SU-DHL-6 (cell line): Measurements from ENCODE around the gene CENPF.

Experiments used
- H2AFZ ChIP-seq: fragments of 200-600 bp; sonication (generic); 2 replicates; pipeline ENCODE4 v1.6.1; 2014; ENCODE audit warnings: low read depth, mild to moderate bottlenecking, moderate library complexity, mixed read lengths, antibody characterized with exemption, low read length; ENCODE audit not compliant: severe bottlenecking
- H3F3A ChIP-seq: fragments of 200-600 bp; shearing (Covaris generic); 2 replicates; pipeline ENCODE4 v1.6.0; 2016; ENCODE audit warnings: antibody characterized with exemption, mild to moderate bottlenecking; ENCODE audit not compliant: insufficient read depth
- H3K27ac ChIP-seq: fragments of 200-600 bp; sonication (generic); 2 replicates; pipeline ENCODE4 v1.5.1; 2016; ENCODE audit warnings: low read depth, mild to moderate bottlenecking, low read length, moderate library complexity, mixed read lengths
- H3K27me3 ChIP-seq: fragments of 200-600 bp; sonication (generic), shearing (Covaris generic); 2 replicates; pipeline ENCODE4 v1.6.0; 2014; ENCODE audit warnings: mild to moderate bottlenecking, low read length
- H3K36me3 ChIP-seq: fragments of 200-600 bp; sonication (generic); 2 replicates; pipeline ENCODE4 v1.6.1; 2014; ENCODE audit warnings: mild to moderate bottlenecking, low read length, mixed read lengths
- H3K4me2 ChIP-seq: fragments of 300-600, 200-600 bp; shearing (Covaris generic), sonication (generic); 2 replicates; pipeline ENCODE4 v1.6.0; 2014; ENCODE audit warnings: low read length, low read depth, mild to moderate bottlenecking; ENCODE audit not compliant: poor library complexity, severe bottlenecking
- H3K4me3 ChIP-seq: fragments of 200-600 bp; sonication (generic); 2 replicates; pipeline ENCODE4 v1.5.1; 2014; ENCODE audit warnings: antibody characterized with exemption, low read length, mild to moderate bottlenecking, mixed read lengths; ENCODE audit not compliant: insufficient read depth, poor library complexity, severe bottlenecking
- H3K79me2 ChIP-seq: fragments of 200-600 bp; sonication (generic); 2 replicates; pipeline ENCODE4 v1.6.1; 2014; ENCODE audit warnings: mild to moderate bottlenecking, low read length, moderate library complexity; ENCODE audit not compliant: insufficient read depth
- H3K9ac ChIP-seq: fragments of 200-600 bp; sonication (generic); 2 replicates; pipeline ENCODE4 v1.7.0; 2014; ENCODE audit warnings: mild to moderate bottlenecking, low read length
- H3K9me2 ChIP-seq: fragments of 200-600 bp; sonication (generic); replicated peaks from 2 replicates; pipeline ENCODE4 v1.6.1; 2014; ENCODE audit warnings: low read length; ENCODE audit not compliant: insufficient read depth
- H3K9me3 ChIP-seq: fragments of 200-600 bp; sonication (generic); 2 replicates; pipeline ENCODE4 v1.6.1; 2014; ENCODE audit warnings: low read length, mixed read lengths; ENCODE audit not compliant: insufficient read depth
- H4K20me1 ChIP-seq: fragments of 200-600 bp; sonication (generic); 2 replicates; pipeline ENCODE4 v1.6.1; 2014; ENCODE audit warnings: low read depth, mild to moderate bottlenecking, antibody characterized with exemption, low read length, moderate library complexity, mixed read lengths
- EZH2phosphoT487 ChIP-seq: fragments of 200-600 bp; sonication (generic), shearing (Covaris generic); conservative IDR thresholded peaks from 2 replicates; pipeline ENCODE4 v1.6.1; 2018; ENCODE audit warnings: mild to moderate bottlenecking, antibody characterized with exemption, low read length, moderate library complexity, mixed read lengths
- TF ChIP-seq, protein P1 (sequence below): fragments of 200-600 bp; sonication (generic); IDR thresholded peaks from one replicate; pipeline ENCODE4 v1.5.1; 2017; ENCODE audit warnings: antibody characterized with exemption, mild to moderate bottlenecking, low read length, moderate library complexity; ENCODE audit not compliant: insufficient read depth, poor library complexity, severe bottlenecking

The CENPF gene

DNA sequence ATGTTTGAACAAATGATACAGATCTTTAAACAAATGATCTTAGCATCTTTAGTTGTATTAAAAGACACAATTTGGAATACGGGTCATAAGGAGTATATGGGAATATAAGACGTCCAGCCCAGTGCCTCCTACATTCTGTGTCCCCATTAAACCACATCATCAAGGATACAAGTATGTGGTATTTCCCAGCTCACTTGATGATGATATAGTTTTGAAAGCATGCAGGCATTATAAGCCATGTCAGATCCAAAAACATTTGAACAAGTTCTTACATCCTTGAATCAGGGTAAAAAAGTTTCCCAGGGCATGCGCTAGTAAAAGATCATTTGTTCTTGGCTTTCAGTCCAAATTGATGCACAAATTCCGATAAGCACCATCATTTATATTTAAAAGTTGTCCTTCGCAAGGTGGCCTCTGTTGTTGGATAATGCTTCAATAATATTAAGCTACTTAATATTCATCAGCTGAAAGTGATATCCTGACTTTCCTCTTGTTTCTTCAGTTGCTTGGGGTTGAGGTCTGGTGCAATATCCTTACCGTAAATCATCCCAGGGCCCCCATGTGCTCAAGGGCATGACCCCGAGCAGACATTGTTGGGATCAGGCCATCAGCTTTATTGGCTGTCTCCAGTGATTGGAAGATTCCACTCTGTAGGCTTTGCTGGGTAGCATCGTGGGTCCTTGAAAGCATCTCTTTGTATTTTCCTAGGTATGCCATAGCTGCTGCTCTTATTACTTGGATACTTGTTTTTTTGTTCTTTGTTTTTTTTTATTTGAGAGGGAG is 61.8 kb downstream of the CENPF start:
- Histone ChIP-seq H4K20me1 (no peaks in the 10 kb centered on the region), H3K36me3 (peaks cover 40% of the 10 kb centered on the region), H3K9ac (no peak overlapping the region), H3F3A (no peaks in the 10 kb centered on the region), H2AFZ (no peak overlapping the region), H3K4me2 (no peak overlapping the region), H3K27me3 (no peaks in the 10 kb centered on the region), H3K4me3 (no peak overlapping the region), H3K9me3 (no peaks in the 10 kb centered on the region), H3K27ac (no peak overlapping the region), H3K9me2 (no peaks in the 10 kb centered on the region), H3K79me2 (no peaks in the 10 kb centered on the region)
- TF ChIP-seq EZH2phosphoT487: no peak
- TF ChIP-seq, protein P1, sequence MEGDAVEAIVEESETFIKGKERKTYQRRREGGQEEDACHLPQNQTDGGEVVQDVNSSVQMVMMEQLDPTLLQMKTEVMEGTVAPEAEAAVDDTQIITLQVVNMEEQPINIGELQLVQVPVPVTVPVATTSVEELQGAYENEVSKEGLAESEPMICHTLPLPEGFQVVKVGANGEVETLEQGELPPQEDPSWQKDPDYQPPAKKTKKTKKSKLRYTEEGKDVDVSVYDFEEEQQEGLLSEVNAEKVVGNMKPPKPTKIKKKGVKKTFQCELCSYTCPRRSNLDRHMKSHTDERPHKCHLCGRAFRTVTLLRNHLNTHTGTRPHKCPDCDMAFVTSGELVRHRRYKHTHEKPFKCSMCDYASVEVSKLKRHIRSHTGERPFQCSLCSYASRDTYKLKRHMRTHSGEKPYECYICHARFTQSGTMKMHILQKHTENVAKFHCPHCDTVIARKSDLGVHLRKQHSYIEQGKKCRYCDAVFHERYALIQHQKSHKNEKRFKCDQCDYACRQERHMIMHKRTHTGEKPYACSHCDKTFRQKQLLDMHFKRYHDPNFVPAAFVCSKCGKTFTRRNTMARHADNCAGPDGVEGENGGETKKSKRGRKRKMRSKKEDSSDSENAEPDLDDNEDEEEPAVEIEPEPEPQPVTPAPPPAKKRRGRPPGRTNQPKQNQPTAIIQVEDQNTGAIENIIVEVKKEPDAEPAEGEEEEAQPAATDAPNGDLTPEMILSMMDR: no peak

DNA sequence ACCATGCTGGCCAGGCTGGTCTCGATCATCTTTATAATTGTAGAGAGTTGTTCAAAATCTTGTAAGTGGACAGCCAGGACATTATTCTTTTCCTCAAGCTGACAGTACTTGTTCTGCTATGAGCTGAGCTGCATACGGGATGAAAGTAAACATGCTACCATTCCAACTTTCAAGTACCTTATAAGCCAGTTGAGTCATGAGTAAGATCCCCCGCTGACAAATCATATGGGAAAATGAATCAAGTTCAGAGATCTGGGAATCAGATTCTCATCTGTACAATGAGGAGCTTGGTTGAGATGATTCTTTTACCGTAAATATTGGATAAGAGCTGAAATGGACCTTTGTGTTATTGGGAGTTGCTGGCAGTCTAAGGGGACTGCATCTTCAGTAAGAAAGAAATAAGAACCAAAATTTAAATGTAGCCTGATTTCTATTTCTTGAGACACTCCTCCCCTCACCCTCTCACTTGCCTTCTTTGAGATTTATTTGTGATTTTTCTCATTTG is 62.7 kb downstream of the CENPF start:
- Histone ChIP-seq H3K9me3 (no peaks in the 10 kb centered on the region), H3K9ac (no peak overlapping the region)
- TF ChIP-seq, protein P1: no peak
- TF ChIP-seq EZH2phosphoT487: no peak

DNA sequence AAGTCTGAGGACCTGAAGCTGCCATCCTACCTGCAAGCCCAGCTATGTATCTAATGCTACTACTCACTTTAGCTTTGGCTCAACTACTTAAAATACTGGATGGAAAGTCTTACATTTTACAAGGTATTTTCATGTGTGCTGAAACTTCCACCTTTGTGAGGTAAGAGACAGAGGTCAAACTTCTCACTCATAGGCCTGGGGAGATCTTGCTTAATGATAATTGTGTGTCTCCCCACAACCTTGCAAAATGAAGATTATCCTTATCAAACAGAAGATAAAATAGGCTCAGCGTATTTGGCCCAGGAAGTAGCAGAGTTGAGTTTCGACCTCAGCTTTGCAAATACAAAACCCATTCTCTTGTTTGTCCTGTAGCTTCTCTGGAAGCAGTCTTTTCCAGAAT is 63.7 kb downstream of the CENPF start:
- H3K4me2 ChIP-seq: no peak overlapping the region
- H3F3A ChIP-seq: no peaks in the 10 kb centered on the region
- no peak overlapping the region for H3K27ac ChIP-seq
- H3K4me3 ChIP-seq: no peak overlapping the region
- H3K9ac ChIP-seq: no peak overlapping the region
- peaks cover 25% of the 10 kb centered on the region for H3K36me3 ChIP-seq
- H3K9me2 ChIP-seq: no peaks in the 10 kb centered on the region
- H2AFZ ChIP-seq: no peak overlapping the region
- TF ChIP-seq EZH2phosphoT487: no peak
- TF ChIP-seq, protein P1: no peak
- H3K27me3 ChIP-seq: no peaks in the 10 kb centered on the region
- H4K20me1 ChIP-seq: no peaks in the 10 kb centered on the region
- no peaks in the 10 kb centered on the region for H3K79me2 ChIP-seq
- no peaks in the 10 kb centered on the region for H3K9me3 ChIP-seq

More for the DNA sequence above, 62.7 kb downstream of the CENPF start:
- Histone ChIP-seq H3F3A (no peaks in the 10 kb centered on the region), H4K20me1 (no peaks in the 10 kb centered on the region), H3K79me2 (no peaks in the 10 kb centered on the region), H3K27ac (no peak overlapping the region), H3K4me2 (no peak overlapping the region), H3K36me3 (peaks cover 33% of the 10 kb centered on the region), H3K9me2 (no peaks in the 10 kb centered on the region), H3K4me3 (no peak overlapping the region), H2AFZ (no peak overlapping the region), H3K27me3 (no peaks in the 10 kb centered on the region)
